Measurements from ENCODE around the gene ZNF155. TPM values are rescaled to one million over a fixed set of nuclear protein-coding genes. Genes with fewer than 3 reads are reported as not detected.

The ZNF155 gene
- total RNA-seq, 1 donor from 2014 or later = 20.2 TPM

DNA sequence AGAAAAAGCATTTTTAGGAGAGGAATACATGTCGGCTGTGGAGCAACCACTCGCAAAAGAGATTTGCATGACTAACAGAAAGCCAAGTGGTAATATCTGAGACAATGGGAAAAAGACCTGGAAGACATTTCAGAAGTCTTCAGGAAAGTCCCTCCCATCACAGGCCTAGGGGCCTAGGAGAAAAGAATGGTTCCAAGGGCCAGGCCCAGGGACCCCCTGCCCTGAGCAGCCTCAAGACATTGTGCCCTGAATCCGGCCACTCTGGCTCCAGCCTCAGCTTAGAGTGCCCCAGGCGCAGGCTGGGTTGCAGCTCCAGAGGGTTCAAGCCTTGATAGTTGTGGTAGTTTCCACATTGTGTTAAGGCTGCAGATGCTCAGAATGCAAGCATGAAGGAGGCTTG, 23.6 kb upstream of the ZNF155 start:
- Mint-ChIP-seq H3K27ac (no peak overlapping the region), H3K36me3 (peaks cover 68% of the 10 kb centered on the region), H3K4me1 (no peaks in the 10 kb centered on the region), H3K9me3 (peaks cover 71% of the 10 kb centered on the region), H3K4me3 (no peak overlapping the region), H3K27me3 (ENCODE audit: insufficient read depth, low read depth) (peaks cover 1% of the 10 kb centered on the region)
- H3K4me2 ChIP-seq = no peak overlapping the region
- no peak overlapping the region for H3K4me3 ChIP-seq
- DNase-seq (ENCODE audit: low spot score) = no peak
- no peaks in the 10 kb centered on the region for H3K4me1 ChIP-seq
- peaks cover 8% of the 10 kb centered on the region for H3K79me2 ChIP-seq (ENCODE audit: low read depth)
- no peaks in the 10 kb centered on the region for H4K20me1 ChIP-seq (ENCODE audit: low read depth)
- H3K9ac ChIP-seq = no peak overlapping the region
- no peaks in the 10 kb centered on the region for H3F3A ChIP-seq (ENCODE audit: low read depth)
- H3K9me3 ChIP-seq (ENCODE audit: low read depth) = peaks cover 34% of the 10 kb centered on the region
- peaks cover 38% of the 10 kb centered on the region for H3K36me3 ChIP-seq
- TF ChIP-seq, protein P1, sequence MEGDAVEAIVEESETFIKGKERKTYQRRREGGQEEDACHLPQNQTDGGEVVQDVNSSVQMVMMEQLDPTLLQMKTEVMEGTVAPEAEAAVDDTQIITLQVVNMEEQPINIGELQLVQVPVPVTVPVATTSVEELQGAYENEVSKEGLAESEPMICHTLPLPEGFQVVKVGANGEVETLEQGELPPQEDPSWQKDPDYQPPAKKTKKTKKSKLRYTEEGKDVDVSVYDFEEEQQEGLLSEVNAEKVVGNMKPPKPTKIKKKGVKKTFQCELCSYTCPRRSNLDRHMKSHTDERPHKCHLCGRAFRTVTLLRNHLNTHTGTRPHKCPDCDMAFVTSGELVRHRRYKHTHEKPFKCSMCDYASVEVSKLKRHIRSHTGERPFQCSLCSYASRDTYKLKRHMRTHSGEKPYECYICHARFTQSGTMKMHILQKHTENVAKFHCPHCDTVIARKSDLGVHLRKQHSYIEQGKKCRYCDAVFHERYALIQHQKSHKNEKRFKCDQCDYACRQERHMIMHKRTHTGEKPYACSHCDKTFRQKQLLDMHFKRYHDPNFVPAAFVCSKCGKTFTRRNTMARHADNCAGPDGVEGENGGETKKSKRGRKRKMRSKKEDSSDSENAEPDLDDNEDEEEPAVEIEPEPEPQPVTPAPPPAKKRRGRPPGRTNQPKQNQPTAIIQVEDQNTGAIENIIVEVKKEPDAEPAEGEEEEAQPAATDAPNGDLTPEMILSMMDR (IDR thresholded peaks at IDR 0.05) = no peak
- no peak for TF ChIP-seq EZH2 (IDR thresholded peaks at IDR 0.05)
- no peak for TF ChIP-seq EZH2phosphoT487 (IDR thresholded peaks at IDR 0.05)
- no peak overlapping the region for H3K27ac ChIP-seq
- no peaks in the 10 kb centered on the region for H3K27me3 ChIP-seq
- no peak overlapping the region for H2AFZ ChIP-seq (replicated peaks)

DNA sequence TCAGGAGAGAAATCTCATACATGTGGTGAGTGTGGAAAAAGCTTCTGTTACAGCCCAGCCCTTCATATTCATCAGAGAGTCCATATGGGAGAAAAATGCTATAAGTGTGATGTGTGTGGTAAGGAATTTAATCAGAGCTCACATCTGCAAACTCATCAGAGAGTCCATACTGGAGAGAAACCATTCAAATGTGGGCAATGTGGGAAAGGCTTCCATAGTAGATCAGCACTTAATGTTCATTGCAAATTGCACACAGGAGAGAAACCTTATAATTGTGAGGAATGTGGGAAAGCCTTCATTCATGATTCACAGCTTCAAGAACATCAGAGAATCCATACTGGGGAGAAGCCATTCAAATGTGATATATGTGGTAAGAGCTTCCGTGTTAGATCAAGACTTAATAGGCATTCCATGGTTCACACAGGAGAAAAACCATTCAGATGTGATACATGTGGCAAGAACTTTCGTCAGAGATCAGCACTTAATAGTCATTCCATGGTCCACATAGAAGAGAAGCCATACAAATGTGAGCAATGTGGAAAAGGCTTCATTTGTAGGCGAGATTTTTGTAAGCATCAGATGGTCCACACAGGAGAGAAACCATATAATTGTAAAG, 17.8 kb upstream of the ZNF155 start:
- peaks cover 83% of the 10 kb centered on the region for H3K36me3 Mint-ChIP-seq
- Histone ChIP-seq H3K79me2 (ENCODE audit: low read depth) (no peaks in the 10 kb centered on the region), H3K27ac (no peak overlapping the region), H3K9me3 (ENCODE audit: low read depth) (peaks cover 74% of the 10 kb centered on the region), H4K20me1 (ENCODE audit: low read depth) (no peaks in the 10 kb centered on the region), H3K9ac (no peak overlapping the region), H3K4me2 (no peak overlapping the region), H3K4me1 (no peaks in the 10 kb centered on the region), H3K27me3 (no peaks in the 10 kb centered on the region), H3K4me3 (no peak overlapping the region), H3F3A (ENCODE audit: low read depth) (peaks cover 6% of the 10 kb centered on the region), H3K36me3 (peaks cover 85% of the 10 kb centered on the region), H2AFZ (replicated peaks) (no peak overlapping the region)
- DNase-seq (ENCODE audit: low spot score) = no peak
- peaks cover 89% of the 10 kb centered on the region for H3K9me3 Mint-ChIP-seq
- peaks cover 5% of the 10 kb centered on the region for H3K27me3 Mint-ChIP-seq (ENCODE audit: insufficient read depth, low read depth)
- H3K27ac Mint-ChIP-seq = no peak overlapping the region
- H3K4me1 Mint-ChIP-seq = no peaks in the 10 kb centered on the region
- no peak overlapping the region for H3K4me3 Mint-ChIP-seq
- TF ChIP-seq EZH2 (IDR thresholded peaks at IDR 0.05) = no peak
- TF ChIP-seq, protein P1 (IDR thresholded peaks at IDR 0.05) = no peak
- TF ChIP-seq EZH2phosphoT487 (IDR thresholded peaks at IDR 0.05) = no peak

DNA sequence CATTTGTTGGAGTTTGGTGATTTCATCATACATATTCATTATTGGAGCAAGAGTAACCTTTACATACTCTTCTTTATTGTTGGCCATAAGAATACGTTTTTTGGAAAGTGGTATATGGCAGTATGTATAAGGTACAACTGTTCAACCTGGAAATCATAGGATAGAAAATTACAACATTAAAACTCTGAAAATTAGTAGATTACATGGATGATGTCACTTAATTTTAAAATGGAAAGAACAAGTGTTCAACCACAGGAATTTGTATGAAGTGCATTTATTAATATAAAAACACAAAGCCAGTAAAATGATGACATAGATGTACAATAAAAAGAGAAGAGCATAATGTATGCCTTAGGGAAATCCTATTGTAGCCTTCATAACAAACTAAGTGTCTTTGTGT, 7.3 kb upstream of the ZNF155 start:
- peaks cover 7% of the 10 kb centered on the region for H3K27me3 Mint-ChIP-seq (ENCODE audit: insufficient read depth, low read depth)
- no peak overlapping the region for H3K27ac ChIP-seq
- no peaks in the 10 kb centered on the region for H3K36me3 ChIP-seq
- no peaks in the 10 kb centered on the region for H3K79me2 ChIP-seq (ENCODE audit: low read depth)
- H3K27ac Mint-ChIP-seq = no peak overlapping the region
- no peak for DNase-seq (ENCODE audit: low spot score)
- TF ChIP-seq, protein P1 (IDR thresholded peaks at IDR 0.05) = no peak
- TF ChIP-seq EZH2 (IDR thresholded peaks at IDR 0.05) (no peak), EZH2phosphoT487 (IDR thresholded peaks at IDR 0.05) (no peak)
- H3K9me3 ChIP-seq (ENCODE audit: low read depth) = peaks cover 58% of the 10 kb centered on the region
- no peak overlapping the region for H3K9ac ChIP-seq
- H3K4me1 Mint-ChIP-seq = no peaks in the 10 kb centered on the region
- H3K9me3 Mint-ChIP-seq = peaks cover 70% of the 10 kb centered on the region
- H3K4me1 ChIP-seq = no peaks in the 10 kb centered on the region
- H3K4me3 ChIP-seq = no peak overlapping the region
- no peak overlapping the region for H3K4me2 ChIP-seq
- H3K4me3 Mint-ChIP-seq = no peak overlapping the region
- H3K27me3 ChIP-seq = no peaks in the 10 kb centered on the region
- H4K20me1 ChIP-seq (ENCODE audit: low read depth) = no peaks in the 10 kb centered on the region
- peaks cover 36% of the 10 kb centered on the region for H3K36me3 Mint-ChIP-seq
- peaks cover 9% of the 10 kb centered on the region for H3F3A ChIP-seq (ENCODE audit: low read depth)
- H2AFZ ChIP-seq (replicated peaks) = no peak overlapping the region

Measured in neural progenitor cell (in vitro differentiated cells).